A549 treated with CORT108297 at 1 μM for 4 hours (cell line): ENCODE measurements around the gene PNPLA2. TPM values are rescaled to one million over a fixed set of nuclear protein-coding genes. Genes with fewer than 3 reads are reported as not detected.

Source experiments
- total RNA-seq: library from RNA; stranded (reverse); fragments of 200-300 nt; extraction: Qiagen RNA extraction; gene quantifications from 5 replicates; pipeline ENCODE4 v1.2.3, GENCODE V29; 2022

PNPLA2 gene, protein sequence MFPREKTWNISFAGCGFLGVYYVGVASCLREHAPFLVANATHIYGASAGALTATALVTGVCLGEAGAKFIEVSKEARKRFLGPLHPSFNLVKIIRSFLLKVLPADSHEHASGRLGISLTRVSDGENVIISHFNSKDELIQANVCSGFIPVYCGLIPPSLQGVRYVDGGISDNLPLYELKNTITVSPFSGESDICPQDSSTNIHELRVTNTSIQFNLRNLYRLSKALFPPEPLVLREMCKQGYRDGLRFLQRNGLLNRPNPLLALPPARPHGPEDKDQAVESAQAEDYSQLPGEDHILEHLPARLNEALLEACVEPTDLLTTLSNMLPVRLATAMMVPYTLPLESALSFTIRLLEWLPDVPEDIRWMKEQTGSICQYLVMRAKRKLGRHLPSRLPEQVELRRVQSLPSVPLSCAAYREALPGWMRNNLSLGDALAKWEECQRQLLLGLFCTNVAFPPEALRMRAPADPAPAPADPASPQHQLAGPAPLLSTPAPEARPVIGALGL
- total RNA-seq: 35.5 to 63.1 TPM (median 58.0 TPM) in 5 replicates

DNA sequence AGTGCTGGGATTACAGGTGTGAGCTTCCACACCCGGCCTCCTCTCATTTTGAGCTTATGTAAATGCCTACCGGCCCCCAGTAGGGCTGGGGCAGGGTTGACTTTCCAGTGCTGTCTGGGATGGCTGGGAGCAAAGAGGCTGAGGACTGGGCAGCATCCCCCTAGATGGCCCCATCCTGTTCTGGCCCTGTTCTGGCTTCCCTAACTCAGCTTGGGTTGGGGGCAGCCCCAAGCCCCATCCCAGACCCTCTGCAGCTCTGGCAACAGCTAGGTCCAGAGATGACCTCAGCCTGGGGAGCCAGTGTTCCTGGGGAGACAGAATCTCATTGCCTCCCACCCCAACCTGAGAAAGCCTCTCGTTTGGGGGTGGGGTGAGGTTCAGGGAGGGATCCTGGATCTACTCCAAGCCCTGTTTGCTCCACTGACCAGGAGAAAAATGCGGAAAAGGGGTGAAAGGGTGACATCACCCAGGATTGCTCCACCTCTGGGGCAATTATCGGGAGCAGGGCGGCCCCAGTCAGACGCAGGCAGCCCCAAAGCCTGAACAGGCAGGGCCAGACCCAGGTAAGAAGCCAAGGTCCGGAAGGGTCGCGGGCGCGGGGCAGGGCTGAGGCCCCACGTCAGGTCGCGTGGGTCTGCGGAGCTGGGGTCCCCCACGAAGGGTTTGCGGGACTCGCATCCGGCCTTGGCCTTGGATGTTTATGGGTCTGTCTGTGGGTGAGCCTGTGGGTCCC, at the start of gene PNPLA2:
Gene PNPLA2 (plus strand): TSS at position 519 of the 733 bp plus-strand sequence. CDS start 805 bp downstream, outside the sequence.

DNA sequence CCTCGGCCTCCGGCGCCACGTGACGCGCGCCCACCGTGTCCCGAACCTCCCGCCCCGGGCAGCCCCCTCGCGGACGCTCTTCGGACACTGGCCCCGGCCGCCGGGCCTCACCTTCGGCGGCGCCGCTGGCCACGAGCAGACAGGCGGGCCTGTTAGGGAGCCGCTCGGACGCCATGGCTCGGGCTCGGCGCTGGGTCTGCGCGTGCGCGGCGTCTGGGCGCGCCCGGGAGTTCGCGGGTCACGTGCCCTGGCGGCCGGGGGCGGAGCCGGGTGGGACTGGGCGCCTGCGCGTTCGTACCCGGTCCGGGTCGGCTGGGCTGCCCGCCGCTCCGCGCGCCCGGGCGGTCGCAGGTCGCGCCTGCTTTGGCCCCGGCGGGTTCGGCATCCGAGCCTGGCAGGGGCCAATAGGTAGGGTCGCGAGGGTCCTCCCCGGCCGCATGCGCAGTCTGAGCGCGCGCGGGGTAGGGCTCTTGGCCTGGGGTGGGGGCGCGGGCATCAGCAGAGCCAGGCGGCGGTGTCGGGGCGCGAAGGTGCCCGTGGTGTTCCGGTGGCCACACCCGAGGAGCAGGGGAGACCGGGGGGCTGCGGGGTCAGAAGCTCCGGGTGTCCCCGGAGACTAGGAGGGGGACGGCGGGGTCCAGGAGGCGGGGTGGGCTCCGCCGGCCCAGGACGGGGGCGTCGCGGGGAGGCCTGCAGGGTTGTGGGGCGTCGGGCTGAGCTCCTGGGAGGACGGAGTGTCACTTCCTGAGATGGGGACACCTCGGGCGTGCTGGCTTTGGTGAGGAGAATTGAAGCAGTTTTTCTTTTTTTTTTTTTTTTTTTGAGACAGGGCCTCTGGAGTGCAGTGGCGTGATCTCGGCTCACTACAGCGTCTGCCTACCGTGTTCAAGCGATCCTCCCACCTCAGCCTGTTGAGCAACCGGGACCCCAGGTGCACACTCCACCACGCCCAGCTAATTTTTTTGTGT, 41.1 kb upstream of the PNPLA2 start, which contains the start of gene GATD1:
Gene GATD1 (minus strand): TSS at position 200 of the 968 bp plus-strand sequence. CDS start 25 bp downstream, at position 175.

DNA sequence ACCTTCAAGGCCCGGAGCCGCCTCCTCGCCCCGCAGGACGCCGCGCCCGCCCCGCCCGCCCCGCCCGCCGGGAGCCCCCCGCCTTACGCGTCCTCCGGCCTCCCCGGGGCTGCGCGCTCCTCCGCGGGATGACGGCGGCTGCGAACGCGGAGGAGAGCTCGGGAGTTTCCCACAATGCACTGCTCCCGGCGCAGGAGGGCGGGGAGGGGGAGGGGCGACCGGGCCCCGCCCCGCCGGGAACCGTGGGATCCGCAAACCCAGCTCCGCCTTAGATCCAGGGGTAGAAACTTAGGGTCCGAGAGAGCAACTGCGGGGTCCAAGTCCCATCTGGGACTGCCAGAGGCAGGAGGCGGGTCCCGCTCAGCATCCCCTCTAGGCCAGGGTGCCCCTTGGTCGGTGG, 28.8 kb upstream of the PNPLA2 start, which contains the start of gene CEND1:
Gene CEND1 (minus strand): TSS at position 148 of the 400 bp plus-strand sequence. CDS start 1,514 bp downstream, outside the sequence.

DNA sequence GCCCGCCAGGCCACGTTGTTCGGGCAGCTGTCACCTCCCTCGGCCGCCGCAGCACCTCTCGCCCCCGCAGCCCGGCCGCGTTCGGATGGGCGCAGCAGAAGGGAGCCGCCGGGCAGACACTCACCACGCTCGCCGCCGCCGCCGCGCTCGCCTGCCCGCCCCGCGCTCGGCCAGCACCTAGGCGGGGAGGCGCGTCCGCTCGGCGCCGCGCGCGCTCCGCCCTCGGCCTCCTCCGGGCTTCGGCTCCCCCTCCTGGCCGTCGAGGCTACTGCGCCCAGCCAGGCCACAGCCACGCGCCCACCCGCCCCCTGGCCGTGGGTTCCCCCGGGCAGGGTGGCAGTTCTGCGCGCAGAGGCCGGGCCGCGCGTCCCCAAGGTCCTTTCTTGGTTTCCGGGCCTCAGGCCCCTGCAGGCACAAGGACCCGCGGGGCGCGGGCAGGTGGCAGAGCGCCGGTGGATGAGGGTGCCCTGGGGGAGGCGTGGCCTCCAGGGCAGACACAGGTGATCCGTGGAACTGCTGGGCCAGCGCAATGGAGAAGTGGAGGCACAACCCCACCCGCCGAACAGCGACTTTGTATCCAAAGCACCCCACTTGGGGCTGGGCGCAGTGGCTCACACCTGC, 20.5 kb upstream of the PNPLA2 start, which contains the start of gene SLC25A22:
Gene SLC25A22 (minus strand): TSS at position 189 of the 621 bp plus-strand sequence. CDS start 3,275 bp downstream, outside the sequence.

DNA sequence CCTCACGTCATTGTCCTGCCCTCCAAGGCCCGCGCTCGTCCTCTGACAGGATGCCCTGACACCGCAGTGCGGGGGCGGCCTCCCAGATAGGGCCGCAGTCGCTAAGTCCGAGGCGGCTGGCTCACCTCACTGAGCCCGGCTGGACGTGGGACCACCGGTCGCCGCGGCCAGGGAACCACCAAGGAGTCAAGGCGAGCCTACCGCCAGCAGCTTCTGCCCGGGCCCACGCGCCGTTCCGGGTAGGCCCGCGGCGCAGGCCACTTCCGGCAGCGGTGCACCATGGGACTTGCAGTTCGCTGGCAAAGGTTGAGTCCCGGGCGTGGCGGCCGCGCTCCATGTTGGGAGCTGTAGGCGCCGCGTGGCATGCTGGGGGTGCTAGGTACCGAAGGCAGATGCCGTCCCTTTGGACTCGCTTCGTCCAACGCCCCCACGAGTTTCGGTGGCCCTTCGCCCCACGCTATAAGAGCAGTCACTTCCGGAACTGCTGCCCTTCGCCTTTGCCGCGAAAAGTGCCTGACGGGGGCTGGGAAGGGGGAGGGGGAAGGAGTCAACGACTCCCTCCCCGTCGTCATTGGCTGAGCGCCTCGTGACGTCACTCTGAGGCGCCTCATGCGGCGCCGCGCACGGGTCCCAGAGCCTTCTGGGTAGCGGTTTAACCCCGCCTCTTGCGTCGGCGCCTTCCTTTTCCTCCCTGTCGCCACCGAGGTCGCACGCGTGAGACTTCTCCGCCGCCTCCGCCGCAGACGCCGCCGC, 9.3 kb upstream of the PNPLA2 start, which contains the start of gene RPLP2:
Gene RPLP2 (plus strand): TSS at position 681 of the 753 bp plus-strand sequence. CDS start 268 bp downstream, outside the sequence.

DNA sequence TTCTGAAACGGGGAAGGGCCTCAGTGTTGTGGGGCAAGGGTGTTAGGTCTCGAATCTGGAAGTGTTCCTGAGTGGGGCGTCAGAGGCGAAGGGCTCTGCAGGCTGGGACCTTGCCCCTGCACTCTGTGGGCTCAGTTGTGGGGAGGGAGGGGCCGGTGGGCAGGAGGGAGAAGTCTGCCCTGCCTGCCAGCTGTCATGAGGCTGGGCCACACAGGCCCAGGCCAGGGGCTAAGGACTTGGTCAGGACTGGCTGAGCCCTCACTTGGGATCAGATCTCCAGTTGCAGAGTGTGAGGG, 9.1 kb downstream of the PNPLA2 start, which contains the start of gene CRACR2B:
Gene CRACR2B (plus strand): TSS at position 23 of the 296 bp plus-strand sequence. CDS start 689 bp downstream, outside the sequence.

DNA sequence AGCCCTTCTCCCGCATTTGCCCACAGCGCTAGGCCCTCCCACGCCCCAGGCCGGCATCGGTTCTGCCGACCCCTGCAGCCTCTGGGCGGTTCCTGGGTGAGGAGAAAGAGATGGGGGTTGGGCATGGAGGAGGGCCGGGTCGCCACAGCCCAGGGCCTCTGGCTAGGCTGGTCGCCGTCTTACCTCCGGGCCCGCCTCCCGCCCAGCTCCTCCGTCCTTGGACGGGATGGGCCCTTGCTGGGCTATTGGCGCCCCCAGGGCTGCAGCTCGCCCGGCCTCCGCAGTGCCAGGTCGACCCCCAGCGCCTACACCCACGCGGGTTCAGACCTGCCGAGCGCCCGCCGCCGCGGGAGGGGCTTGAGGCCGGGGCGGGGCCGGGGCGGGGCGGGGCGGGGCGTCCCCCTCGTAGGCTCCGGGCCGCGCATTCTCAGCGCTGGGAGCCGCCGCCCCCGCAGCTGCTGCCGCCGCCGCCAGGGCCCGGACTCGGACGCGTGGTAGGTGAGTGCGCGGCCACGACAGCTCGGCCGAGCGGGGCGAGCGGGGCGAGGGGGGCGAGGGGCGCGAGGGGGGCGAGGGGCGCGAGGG, 13.9 kb downstream of the PNPLA2 start, which contains the start of gene CD151:
Gene CD151 (plus strand): TSS at position 424 of the 585 bp plus-strand sequence. CDS start 3,118 bp downstream, outside the sequence.

DNA sequence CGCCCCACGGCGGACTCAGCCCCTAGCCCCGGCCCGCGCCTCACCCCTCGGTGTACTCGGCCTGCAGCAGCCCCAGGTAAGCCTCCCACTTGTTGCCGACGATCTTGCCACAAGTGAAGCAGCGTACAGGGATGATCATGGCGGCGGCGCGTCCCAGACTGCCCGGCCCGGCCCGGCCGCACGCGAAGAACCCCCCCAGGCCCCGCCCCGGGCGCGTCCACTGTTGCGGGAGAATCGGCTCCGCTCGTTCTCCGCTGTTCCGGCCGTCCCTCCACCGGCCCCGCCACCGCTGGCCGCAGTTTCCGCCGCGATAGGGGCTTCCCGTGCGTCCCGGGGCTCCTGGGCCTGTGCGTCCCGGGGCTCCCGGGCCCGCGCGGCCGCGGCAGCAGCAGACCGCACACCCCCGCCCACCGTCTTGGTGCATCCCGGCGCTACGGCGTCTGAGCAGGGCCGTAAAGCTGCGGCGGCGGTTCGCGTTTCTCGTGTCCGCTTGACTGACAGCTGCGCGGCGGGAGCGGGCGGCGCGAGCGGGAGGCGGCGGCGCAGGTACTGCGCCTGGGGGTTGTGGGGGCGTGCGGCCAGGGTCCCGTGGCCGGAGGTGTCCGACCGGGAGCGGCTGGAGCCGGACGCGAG, 23.8 kb downstream of the PNPLA2 start, which contains the start of the genes POLR2L and TSPAN4:
Gene POLR2L (minus strand): TSS at position 160 of the 633 bp plus-strand sequence. CDS start 21 bp downstream, at position 139.
Gene TSPAN4 (plus strand): TSS at position 483 of the 633 bp plus-strand sequence. CDS start 7,453 bp downstream, outside the sequence.

Other genes starting within 250 kb of the PNPLA2 start
- gene PHRF1, start 242.4 kb upstream of the PNPLA2 start, total RNA-seq: 26.7 to 35.3 TPM (median 34.8 TPM) in 5 replicates
- 4.1 to 7.8 TPM (median 7.0 TPM) in 5 replicates for gene IRF7, start 203.0 kb upstream of the PNPLA2 start, total RNA-seq
- 0.03 to 0.08 TPM in 2 of 5 replicates, not detected in the others for gene CDHR5, start 194.0 kb upstream of the PNPLA2 start, total RNA-seq
- not detected in 5 replicates for gene SCT, start 191.7 kb upstream of the PNPLA2 start, total RNA-seq
- gene DRD4, start 181.6 kb upstream of the PNPLA2 start, total RNA-seq: 0.15 to 0.39 TPM (median 0.22 TPM) in 5 replicates
- 27.2 to 37.0 TPM (median 33.8 TPM) in 5 replicates for gene DEAF1, start 123.7 kb upstream of the PNPLA2 start, total RNA-seq
- 9.2 to 11.6 TPM (median 11.3 TPM) in 5 replicates for gene TMEM80, start 123.1 kb upstream of the PNPLA2 start, total RNA-seq
- 77.4 to 139 TPM (median 122 TPM) in 5 replicates for gene EPS8L2, start 112.7 kb upstream of the PNPLA2 start, total RNA-seq
- gene TALDO1, start 71.5 kb upstream of the PNPLA2 start, total RNA-seq: 416 to 454 TPM (median 423 TPM) in 5 replicates
- 37.0 to 53.7 TPM (median 49.1 TPM) in 5 replicates for gene GATD1, start 41.4 kb upstream of the PNPLA2 start, total RNA-seq
- gene CEND1, start 28.8 kb upstream of the PNPLA2 start, total RNA-seq: 1.4 to 2.7 TPM (median 2.0 TPM) in 5 replicates
- gene SLC25A22, start 20.6 kb upstream of the PNPLA2 start, total RNA-seq: 23.7 to 39.6 TPM (median 37.1 TPM) in 5 replicates
- gene PIDD1, start 13.7 kb upstream of the PNPLA2 start, total RNA-seq: 8.7 to 17.7 TPM (median 16.6 TPM) in 5 replicates
- 1,648 to 2,773 TPM (median 2,446 TPM) in 5 replicates for gene RPLP2, start 8.9 kb upstream of the PNPLA2 start, total RNA-seq
- 2.9 to 5.2 TPM (median 4.8 TPM) in 5 replicates for gene CRACR2B, start 9.0 kb downstream of the PNPLA2 start, total RNA-seq
- gene CD151, start 14.0 kb downstream of the PNPLA2 start, total RNA-seq: 725 to 879 TPM (median 864 TPM) in 5 replicates
- 590 to 758 TPM (median 644 TPM) in 5 replicates for gene POLR2L, start 23.6 kb downstream of the PNPLA2 start, total RNA-seq
- gene TSPAN4, start 23.9 kb downstream of the PNPLA2 start, total RNA-seq: 121 to 195 TPM (median 194 TPM) in 5 replicates
- gene CHID1, start 91.9 kb downstream of the PNPLA2 start, total RNA-seq: 70.5 to 81.8 TPM (median 78.9 TPM) in 5 replicates
- 32.5 to 38.3 TPM (median 37.2 TPM) in 5 replicates for gene AP2A2, start 107.0 kb downstream of the PNPLA2 start, total RNA-seq
- 0.01 to 0.02 TPM (median 0.01 TPM) in 3 of 5 replicates, not detected in the others for gene MUC6, start 217.8 kb downstream of the PNPLA2 start, total RNA-seq